Measurements from ENCODE around the gene MYBPC2. TPM values are rescaled to one million over a fixed set of nuclear protein-coding genes. Genes with fewer than 3 reads are reported as not detected.

Gene MYBPC2
- total RNA-seq, 1 experiment from 2014 or later, result not detected

DNA sequence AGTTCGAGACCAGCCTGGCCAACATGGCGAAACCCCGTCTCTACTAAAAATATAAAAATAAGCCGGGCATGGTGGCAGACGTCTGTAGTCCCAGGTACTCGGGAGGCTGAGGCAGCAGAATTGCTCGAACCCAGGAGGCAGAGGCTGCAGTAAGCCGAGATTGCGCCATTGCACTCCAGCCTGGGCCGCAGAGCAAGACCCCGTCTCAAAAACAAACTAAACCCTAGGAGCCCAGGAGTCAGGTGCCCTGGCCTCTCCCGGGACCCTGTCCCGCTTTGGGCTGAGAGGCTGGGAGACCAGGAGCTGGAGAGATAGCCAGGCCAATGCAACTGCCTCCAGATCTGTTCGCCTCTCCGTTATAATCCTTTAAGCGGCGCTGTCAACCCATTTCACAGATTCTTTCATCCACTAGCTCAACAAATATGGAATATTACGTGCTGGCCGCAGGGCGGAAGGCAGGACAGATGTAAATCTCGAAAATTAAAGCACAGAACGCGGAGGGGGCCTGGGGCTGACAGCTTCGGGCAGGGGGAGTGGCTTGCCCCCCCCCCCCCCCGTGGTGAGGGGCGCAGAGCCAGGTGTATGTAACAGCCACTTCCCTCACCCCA is 5.3 kb upstream of the MYBPC2 start:
- Histone ChIP-seq H3K79me2 (ENCODE audit: low read length) (no peaks in the 10 kb centered on the region), H3K4me2 (ENCODE audit: low read length) (no peak overlapping the region), H3K27me3 (ENCODE audit: low read length) (no peaks in the 10 kb centered on the region), H4K20me1 (ENCODE audit: low read length) (no peaks in the 10 kb centered on the region), H3K9ac (ENCODE audit: low read length) (no peak overlapping the region), H3K4me3 (ENCODE audit: low read length) (no peak overlapping the region), H3K9me2 (replicated peaks; ENCODE audit: low read length) (no peaks in the 10 kb centered on the region), H3K4me1 (ENCODE audit: insufficient read depth, low read length) (no peaks in the 10 kb centered on the region), H3K9me3 (ENCODE audit: low read length) (no peaks in the 10 kb centered on the region), H3F3A (ENCODE audit: low read length, unreplicated experiment) (no peaks in the 10 kb centered on the region), H3K36me3 (ENCODE audit: low read depth, low read length) (no peaks in the 10 kb centered on the region), H3K27ac (ENCODE audit: low read length) (no peak overlapping the region), H2AFZ (ENCODE audit: low read length) (no peak overlapping the region)
- DNase-seq (no peak), ATAC-seq (no peak)
- intact Hi-C loops (cut with micrococcal nuclease), result no loop called here
- POLR2A ChIA-PET (ENCODE audit: unreplicated experiment), result no interaction called here
- BruUV-seq (replicated peaks), result no TSS peak
- TF ChIP-seq EZH2phosphoT487 (IDR thresholded peaks at IDR 0.05; ENCODE audit: borderline replicate concordance, low read length) (no peak), EZH2 (IDR thresholded peaks at IDR 0.05; ENCODE audit: low read length, unreplicated experiment) (no peak)
- TF ChIP-seq, protein P1, sequence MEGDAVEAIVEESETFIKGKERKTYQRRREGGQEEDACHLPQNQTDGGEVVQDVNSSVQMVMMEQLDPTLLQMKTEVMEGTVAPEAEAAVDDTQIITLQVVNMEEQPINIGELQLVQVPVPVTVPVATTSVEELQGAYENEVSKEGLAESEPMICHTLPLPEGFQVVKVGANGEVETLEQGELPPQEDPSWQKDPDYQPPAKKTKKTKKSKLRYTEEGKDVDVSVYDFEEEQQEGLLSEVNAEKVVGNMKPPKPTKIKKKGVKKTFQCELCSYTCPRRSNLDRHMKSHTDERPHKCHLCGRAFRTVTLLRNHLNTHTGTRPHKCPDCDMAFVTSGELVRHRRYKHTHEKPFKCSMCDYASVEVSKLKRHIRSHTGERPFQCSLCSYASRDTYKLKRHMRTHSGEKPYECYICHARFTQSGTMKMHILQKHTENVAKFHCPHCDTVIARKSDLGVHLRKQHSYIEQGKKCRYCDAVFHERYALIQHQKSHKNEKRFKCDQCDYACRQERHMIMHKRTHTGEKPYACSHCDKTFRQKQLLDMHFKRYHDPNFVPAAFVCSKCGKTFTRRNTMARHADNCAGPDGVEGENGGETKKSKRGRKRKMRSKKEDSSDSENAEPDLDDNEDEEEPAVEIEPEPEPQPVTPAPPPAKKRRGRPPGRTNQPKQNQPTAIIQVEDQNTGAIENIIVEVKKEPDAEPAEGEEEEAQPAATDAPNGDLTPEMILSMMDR (conservative IDR thresholded peaks at IDR 0.05; ENCODE audit: low read depth, low read length), result no peak
- CTCF ChIA-PET, result no interaction called here

DNA sequence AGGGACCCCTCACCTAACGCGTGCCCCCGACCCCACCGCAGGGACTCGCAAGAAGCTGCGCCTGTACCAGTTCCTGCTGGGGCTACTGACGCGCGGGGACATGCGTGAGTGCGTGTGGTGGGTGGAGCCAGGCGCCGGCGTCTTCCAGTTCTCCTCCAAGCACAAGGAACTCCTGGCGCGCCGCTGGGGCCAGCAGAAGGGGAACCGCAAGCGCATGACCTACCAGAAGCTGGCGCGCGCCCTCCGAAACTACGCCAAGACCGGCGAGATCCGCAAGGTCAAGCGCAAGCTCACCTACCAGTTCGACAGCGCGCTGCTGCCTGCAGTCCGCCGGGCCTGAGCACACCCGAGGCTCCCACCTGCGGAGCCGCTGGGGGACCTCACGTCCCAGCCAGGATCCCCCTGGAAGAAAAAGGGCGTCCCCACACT is 4.7 kb upstream of the MYBPC2 start:
- no peaks in the 10 kb centered on the region for H3K36me3 ChIP-seq (ENCODE audit: low read depth, low read length)
- no peaks in the 10 kb centered on the region for H3K27me3 ChIP-seq (ENCODE audit: low read length)
- no peaks in the 10 kb centered on the region for H3K4me1 ChIP-seq (ENCODE audit: insufficient read depth, low read length)
- H3K4me2 ChIP-seq (ENCODE audit: low read length), result no peak overlapping the region
- no TSS peak for BruUV-seq (replicated peaks)
- no peak for TF ChIP-seq EZH2phosphoT487 (IDR thresholded peaks at IDR 0.05; ENCODE audit: borderline replicate concordance, low read length)
- TF ChIP-seq, protein P1 (conservative IDR thresholded peaks at IDR 0.05; ENCODE audit: low read depth, low read length), result no peak
- no peaks in the 10 kb centered on the region for H3K79me2 ChIP-seq (ENCODE audit: low read length)
- no peaks in the 10 kb centered on the region for H3K9me3 ChIP-seq (ENCODE audit: low read length)
- intact Hi-C loops (cut with micrococcal nuclease), result no loop called here
- ATAC-seq (no peak), DNase-seq (no peak)
- no peak overlapping the region for H3K9ac ChIP-seq (ENCODE audit: low read length)
- H3K9me2 ChIP-seq (replicated peaks; ENCODE audit: low read length), result no peaks in the 10 kb centered on the region
- no peaks in the 10 kb centered on the region for H3F3A ChIP-seq (ENCODE audit: low read length, unreplicated experiment)
- CTCF ChIA-PET, result interaction anchor here (0.6 kb wide), 1 partner anchor 1495 kb away, joined by 3 read pairs; no protein-coding TSS in a partner anchor
- H2AFZ ChIP-seq (ENCODE audit: low read length), result no peak overlapping the region
- H4K20me1 ChIP-seq (ENCODE audit: low read length), result no peaks in the 10 kb centered on the region
- H3K4me3 ChIP-seq (ENCODE audit: low read length), result no peak overlapping the region
- no peak overlapping the region for H3K27ac ChIP-seq (ENCODE audit: low read length)
- POLR2A ChIA-PET (ENCODE audit: unreplicated experiment), result no interaction called here

- H2AFZ ChIP-seq (ENCODE audit: low read length), result no peak overlapping the region
- ATAC-seq (no peak), DNase-seq (no peak)
- ChIA-PET POLR2A (ENCODE audit: unreplicated experiment) (no interaction called here), CTCF (no interaction called here)
- H3K4me1 ChIP-seq (ENCODE audit: insufficient read depth, low read length), result no peaks in the 10 kb centered on the region
- H3K4me3 ChIP-seq (ENCODE audit: low read length), result no peak overlapping the region
- H4K20me1 ChIP-seq (ENCODE audit: low read length), result no peaks in the 10 kb centered on the region
- no peak overlapping the region for H3K4me2 ChIP-seq (ENCODE audit: low read length)
- intact Hi-C loops (cut with micrococcal nuclease), result no loop called here
- H3K9me3 ChIP-seq (ENCODE audit: low read length), result no peaks in the 10 kb centered on the region
- H3F3A ChIP-seq (ENCODE audit: low read length, unreplicated experiment), result no peaks in the 10 kb centered on the region
- H3K9me2 ChIP-seq (replicated peaks; ENCODE audit: low read length), result no peaks in the 10 kb centered on the region
- TF ChIP-seq, protein P1 (conservative IDR thresholded peaks at IDR 0.05; ENCODE audit: low read depth, low read length), result no peak
- no peak for TF ChIP-seq EZH2phosphoT487 (IDR thresholded peaks at IDR 0.05; ENCODE audit: borderline replicate concordance, low read length)
- TF ChIP-seq EZH2 (IDR thresholded peaks at IDR 0.05; ENCODE audit: low read length, unreplicated experiment), result no peak
- H3K27ac ChIP-seq (ENCODE audit: low read length), result no peak overlapping the region
- no peak overlapping the region for H3K9ac ChIP-seq (ENCODE audit: low read length)
- no peaks in the 10 kb centered on the region for H3K79me2 ChIP-seq (ENCODE audit: low read length)
- no peaks in the 10 kb centered on the region for H3K36me3 ChIP-seq (ENCODE audit: low read depth, low read length)
- H3K27me3 ChIP-seq (ENCODE audit: low read length), result no peaks in the 10 kb centered on the region
- no TSS peak for BruUV-seq (replicated peaks)
These were observed 3.8 kb upstream of the MYBPC2 start for GRCh38 chr19:50428772-50429463.
